Eye (tissue), 1 donor: Measurements from ENCODE around the gene TMC7.
"Not testable (repeated sequence)": the region's sequence is repeated elsewhere in the genome, so short reads cannot be mapped to it uniquely, and the experiment has no call there.

Experiments used
- DNase-seq: peaks from one replicate; pipeline ENCODE4 v3.0.0-alpha.2; 2015

TMC7 gene

GRCh38 chr16:18984435-18985005 is 786 bp downstream of the TMC7 start:
- DNase-seq, result no peak

GRCh38 chr16:18985256-18985655 is 1.5 kb downstream of the TMC7 start:
- not testable (repeated sequence) for DNase-seq

- not testable (repeated sequence) for DNase-seq
These were observed 8.0 kb downstream of the TMC7 start for GRCh38 chr16:18991731-18992130.

DNA sequence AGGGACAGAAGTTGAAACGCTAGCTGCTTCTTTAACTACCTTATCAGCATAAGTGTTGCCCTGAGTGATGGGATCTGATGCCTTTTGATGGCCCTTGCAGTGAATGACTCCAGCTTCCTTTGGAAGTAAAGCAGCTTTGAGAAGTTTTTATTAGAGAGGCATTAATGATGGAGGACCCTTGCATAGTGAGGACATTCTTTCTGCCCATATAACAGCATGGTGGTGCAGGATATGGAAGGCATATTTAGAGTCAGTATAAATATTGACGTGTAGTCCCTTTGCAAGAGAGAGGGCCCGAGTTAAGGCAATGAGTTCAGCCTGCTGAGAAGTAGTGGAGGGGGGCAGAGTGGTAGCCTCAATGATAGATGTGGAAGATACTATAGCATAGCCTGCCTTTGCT is 9.8 kb downstream of the TMC7 start:
- DNase-seq, result not testable (repeated sequence)

- not testable (repeated sequence) for DNase-seq
These were observed 10.4 kb downstream of the TMC7 start for GRCh38 chr16:18994181-18994580.

DNA sequence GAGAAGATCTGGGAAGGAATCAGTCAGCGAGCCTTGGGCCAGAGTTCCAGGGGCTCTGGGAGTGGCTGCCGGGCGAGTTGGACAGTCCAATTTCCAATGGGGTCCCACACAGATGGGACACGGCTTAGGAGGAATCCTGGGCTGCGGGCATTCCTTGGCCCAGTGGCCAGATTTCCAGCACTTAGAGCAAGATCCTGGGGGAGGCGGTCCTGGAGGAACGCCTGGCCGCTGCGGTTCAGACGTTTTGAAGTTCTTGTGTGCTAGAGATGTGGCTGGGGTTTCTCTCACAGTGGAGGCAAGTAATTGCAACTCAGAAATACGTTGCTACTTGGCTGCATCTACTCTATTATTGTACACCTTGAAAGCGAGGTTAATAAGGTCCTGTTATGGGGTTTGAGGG is 11.7 kb downstream of the TMC7 start:
- not testable (repeated sequence) for DNase-seq

- not testable (repeated sequence) for DNase-seq
These were observed 12.8 kb downstream of the TMC7 start for GRCh38 chr16:18996536-18996935.

DNA sequence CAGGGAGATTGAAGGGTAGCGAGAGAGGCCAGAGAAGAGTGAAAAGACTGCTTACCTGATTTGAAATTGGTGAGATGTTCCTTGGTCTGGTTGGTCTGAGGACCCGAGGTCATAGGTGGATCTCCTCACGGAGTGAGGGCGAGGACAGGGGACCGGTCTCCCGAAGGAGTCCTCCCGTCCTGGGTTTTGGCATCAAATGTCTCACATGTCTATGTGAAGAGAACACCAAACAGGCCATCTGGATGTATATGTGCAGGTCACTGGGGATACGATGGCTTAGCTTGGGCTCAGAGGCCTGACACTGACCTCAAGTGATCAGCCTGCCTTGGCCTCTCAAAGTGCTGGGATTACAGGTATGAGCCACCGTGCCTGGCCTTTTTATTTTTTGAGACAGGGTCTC is 13.3 kb downstream of the TMC7 start:
- not testable (repeated sequence) for DNase-seq

DNA sequence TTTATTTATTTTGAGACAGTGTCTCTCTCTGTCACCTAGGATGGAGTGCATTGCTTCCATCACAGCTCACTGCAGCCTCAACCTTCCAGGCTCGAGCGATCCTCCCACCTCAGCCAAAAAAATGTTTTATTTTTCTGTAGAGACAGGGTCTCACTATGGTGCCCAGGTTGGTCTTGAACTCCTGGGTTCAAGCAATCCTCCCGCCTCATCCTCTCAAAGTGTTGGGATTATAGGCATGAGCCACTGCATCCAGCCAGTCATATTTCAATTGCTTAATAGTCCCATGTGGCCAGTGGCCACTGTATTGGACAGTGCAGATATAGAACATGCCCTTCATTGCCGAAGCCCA is 15.3 kb downstream of the TMC7 start:
- no peak for DNase-seq

- DNase-seq, result no peak
These were observed 18.1 kb downstream of the TMC7 start for GRCh38 chr16:19001788-19002187.

DNA sequence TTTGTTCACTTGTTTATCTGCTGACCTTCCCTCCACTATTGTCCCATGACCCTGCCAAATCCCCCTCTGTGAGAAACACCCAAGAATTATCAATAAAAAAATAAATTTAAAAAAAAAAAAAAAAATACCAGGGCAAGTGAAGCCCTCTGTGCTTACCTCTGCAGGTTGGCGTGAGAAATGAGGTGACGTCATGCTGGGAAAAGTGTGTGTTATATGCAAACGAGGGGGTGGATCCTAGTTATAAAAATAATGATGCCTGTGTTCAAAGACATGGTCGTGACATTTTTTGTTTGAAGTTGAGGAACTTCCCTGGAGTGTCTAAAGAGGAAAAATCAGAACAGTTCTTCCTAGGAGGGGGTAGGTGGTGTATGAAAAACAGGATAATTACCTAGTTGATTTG is 20.2 kb downstream of the TMC7 start:
- no peak for DNase-seq

DNA sequence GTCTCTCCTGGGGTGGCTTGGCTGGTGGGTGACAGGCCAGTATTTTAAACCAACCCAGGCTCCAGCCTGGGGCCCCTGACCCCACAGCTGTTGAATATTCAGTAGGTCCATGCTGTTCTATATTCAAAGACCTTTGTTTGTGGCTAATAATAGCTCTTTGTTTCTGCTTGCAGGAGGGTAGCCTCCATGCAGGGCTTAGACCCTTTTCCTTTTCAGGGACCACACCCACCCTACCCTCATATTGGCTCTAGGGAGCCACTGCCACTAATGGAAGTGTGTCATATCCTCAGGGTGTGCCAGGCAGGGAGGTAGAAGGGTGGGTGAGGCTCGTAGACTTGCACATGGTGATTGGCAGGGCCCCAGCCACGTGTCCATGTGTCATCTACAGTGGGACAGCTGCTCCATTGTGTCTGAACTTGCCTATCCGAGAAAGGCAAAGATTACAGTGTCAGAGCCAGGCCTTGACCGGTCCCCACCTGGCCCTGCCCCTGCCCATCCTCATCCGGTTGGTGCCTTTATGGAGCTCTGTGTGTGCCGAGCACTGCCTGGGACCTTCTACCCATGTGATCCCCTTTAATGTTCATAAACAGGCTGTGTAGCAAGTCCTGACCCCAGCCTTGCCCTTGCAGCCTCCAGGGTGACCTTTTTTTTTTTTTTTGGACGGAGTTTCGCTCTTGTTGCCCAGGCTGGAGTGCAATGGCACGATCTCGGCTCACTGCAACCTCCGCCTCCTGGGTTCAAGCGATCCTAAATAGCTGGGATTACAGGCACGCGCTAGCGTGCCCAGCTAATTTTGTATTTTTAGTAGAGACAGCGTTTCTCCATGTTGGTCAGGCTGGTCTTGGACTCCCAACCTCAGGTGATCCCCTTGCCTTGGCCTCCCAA is 22.1 kb downstream of the TMC7 start:
- DNase-seq, result peak; percentile 22

GRCh38 chr16:19006446-19007315 is 22.9 kb downstream of the TMC7 start:
- DNase-seq, result no peak

- DNase-seq, result no peak
These were observed 24.8 kb downstream of the TMC7 start for GRCh38 chr16:19008245-19009169.

GRCh38 chr16:19011169-19011731 is 27.5 kb downstream of the TMC7 start:
- no peak for DNase-seq

- DNase-seq, result no peak
These were observed 30.7 kb downstream of the TMC7 start for GRCh38 chr16:19014461-19014860.

- DNase-seq, result no peak
These were observed 33.4 kb downstream of the TMC7 start for GRCh38 chr16:19017179-19017578.

GRCh38 chr16:19020689-19021088 is 37.0 kb downstream of the TMC7 start:
- no peak for DNase-seq

DNA sequence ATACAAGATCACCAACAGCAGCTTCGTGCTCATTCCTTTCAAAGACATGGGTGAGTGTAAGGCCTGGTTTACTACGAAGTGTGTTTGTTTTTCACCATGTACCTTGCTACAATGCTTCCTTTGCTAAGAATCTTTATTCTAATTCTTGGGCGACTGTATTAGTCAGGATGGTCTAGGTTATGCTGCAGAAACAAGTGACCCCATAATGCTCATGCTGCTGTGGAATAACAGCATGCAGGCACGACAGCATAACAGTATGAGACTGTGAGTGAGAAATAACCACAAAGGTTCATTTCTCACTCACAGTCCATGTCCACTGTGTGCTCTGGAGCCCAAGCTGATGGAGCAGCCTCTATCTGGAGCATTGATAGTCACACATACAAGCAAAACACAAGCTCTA is 38.0 kb downstream of the TMC7 start:
- DNase-seq, result no peak

DNA sequence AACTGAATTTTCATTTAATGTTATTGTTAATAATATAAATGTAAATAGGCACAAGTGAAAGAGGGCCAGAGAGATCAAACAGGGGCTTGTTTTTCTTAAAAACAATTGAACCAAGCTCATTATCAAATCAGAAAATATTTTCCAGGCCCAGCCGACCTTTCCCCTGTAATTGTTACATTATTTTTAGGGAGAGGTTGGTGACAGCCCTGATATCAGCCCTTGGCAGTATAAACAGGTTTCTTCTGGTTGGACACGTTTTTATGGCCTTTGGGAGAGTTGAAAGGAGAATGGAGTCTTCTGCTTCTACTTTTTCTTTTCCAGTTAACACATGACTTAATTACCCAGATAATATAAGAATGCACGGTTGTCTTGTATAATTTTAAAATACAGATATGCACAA is 43.7 kb downstream of the TMC7 start:
- no peak for DNase-seq

DNA sequence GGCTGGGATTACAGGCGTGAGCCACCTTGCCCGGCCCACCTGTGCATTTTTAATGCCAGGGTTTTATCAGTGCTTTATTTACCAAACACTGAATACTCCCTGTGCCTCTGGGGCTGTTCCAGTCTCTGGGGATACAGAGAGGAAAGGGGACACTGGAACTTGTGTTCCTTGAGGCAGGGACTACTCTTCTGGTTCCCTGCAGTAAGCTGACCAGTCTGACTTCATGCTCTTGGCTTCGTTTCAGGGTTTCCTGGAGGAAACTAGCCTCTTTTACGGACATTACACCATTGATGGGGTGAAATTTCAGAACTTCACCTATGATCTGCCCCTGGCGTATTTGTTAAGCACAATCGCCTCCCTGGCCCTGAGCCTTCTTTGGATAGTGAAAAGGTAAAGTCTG is 46.2 kb downstream of the TMC7 start:
- no peak for DNase-seq

DNA sequence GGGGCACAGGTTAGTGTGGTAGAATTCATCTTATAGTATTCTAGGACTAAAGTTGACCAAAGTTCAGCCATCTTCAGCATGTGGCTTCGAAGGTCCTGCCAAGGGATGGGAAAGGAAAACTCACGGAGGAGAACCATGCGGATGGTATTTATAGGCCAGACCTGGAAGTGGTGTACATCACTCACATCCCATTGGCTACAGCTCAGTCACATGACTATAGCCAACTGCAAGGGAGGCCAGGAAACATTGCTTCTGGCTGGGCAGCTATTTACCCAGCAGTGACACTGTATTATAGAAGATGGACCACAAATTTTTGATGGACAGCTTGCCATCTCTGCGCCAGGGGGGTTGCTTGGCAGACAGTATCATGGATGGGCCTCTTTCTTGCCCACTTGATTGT is 48.0 kb downstream of the TMC7 start:
- no peak for DNase-seq
